Measurements from ENCODE around the gene CTXN1.
"Not testable (repeated sequence)": the region's sequence is repeated elsewhere in the genome, so short reads cannot be mapped to it uniquely, and the experiment has no call there.

The CTXN1 gene

GRCh38 chr19:7899751-7900378 is 26.1 kb downstream of the CTXN1 start:
- no peaks in the 10 kb centered on the region for H3K27me3 ChIP-seq (ENCODE audit: control insufficient read depth, insufficient read depth, low read length)
- peaks cover 2% of the 10 kb centered on the region for H3K4me1 ChIP-seq (ENCODE audit: control insufficient read depth, insufficient read depth, low read length)
- peaks cover 13% of the 10 kb centered on the region for H3K36me3 ChIP-seq (ENCODE audit: control insufficient read depth, insufficient read depth, low read length)
- H3K9ac ChIP-seq (ENCODE audit: low read depth, low read length) = no peak overlapping the region
- no peaks in the 10 kb centered on the region for H3K9me3 ChIP-seq (ENCODE audit: control insufficient read depth, insufficient read depth, low read length)
- no peak overlapping the region for H3K4me3 ChIP-seq (ENCODE audit: low read depth, low read length)

GRCh38 chr19:7898967-7899366 is 27.0 kb downstream of the CTXN1 start:
- no peaks in the 10 kb centered on the region for H3K27me3 ChIP-seq (ENCODE audit: control insufficient read depth, insufficient read depth, low read length)
- no peaks in the 10 kb centered on the region for H3K4me1 ChIP-seq (ENCODE audit: control insufficient read depth, insufficient read depth, low read length)
- no peak overlapping the region for H3K4me3 ChIP-seq (ENCODE audit: low read depth, low read length)
- peaks cover 13% of the 10 kb centered on the region for H3K36me3 ChIP-seq (ENCODE audit: control insufficient read depth, insufficient read depth, low read length)
- H3K9me3 ChIP-seq (ENCODE audit: control insufficient read depth, insufficient read depth, low read length) = no peaks in the 10 kb centered on the region
- no peak overlapping the region for H3K9ac ChIP-seq (ENCODE audit: low read depth, low read length)

- Histone ChIP-seq H3K36me3 (ENCODE audit: control insufficient read depth, insufficient read depth, low read length) (peaks cover 13% of the 10 kb centered on the region), H3K27me3 (ENCODE audit: control insufficient read depth, insufficient read depth, low read length) (no peaks in the 10 kb centered on the region), H3K9me3 (ENCODE audit: control insufficient read depth, insufficient read depth, low read length) (no peaks in the 10 kb centered on the region), H3K9ac (ENCODE audit: low read depth, low read length) (no peak overlapping the region), H3K4me3 (ENCODE audit: low read depth, low read length) (no peak overlapping the region), H3K4me1 (ENCODE audit: control insufficient read depth, insufficient read depth, low read length) (no peaks in the 10 kb centered on the region)
Measured at GRCh38 chr19:7897292-7897691, 28.6 kb downstream of the CTXN1 start.

- H3K36me3 ChIP-seq (ENCODE audit: control insufficient read depth, insufficient read depth, low read length) = peaks cover 12% of the 10 kb centered on the region
- H3K4me3 ChIP-seq (ENCODE audit: low read depth, low read length) = no peak overlapping the region
- no peaks in the 10 kb centered on the region for H3K27me3 ChIP-seq (ENCODE audit: control insufficient read depth, insufficient read depth, low read length)
- H3K4me1 ChIP-seq (ENCODE audit: control insufficient read depth, insufficient read depth, low read length) = no peaks in the 10 kb centered on the region
- no peaks in the 10 kb centered on the region for H3K9me3 ChIP-seq (ENCODE audit: control insufficient read depth, insufficient read depth, low read length)
- H3K9ac ChIP-seq (ENCODE audit: low read depth, low read length) = peak overlapping the region; percentile 12
Measured at GRCh38 chr19:7895565-7895964, 30.4 kb downstream of the CTXN1 start.

GRCh38 chr19:7894612-7895309 is 31.2 kb downstream of the CTXN1 start:
- peaks cover 4% of the 10 kb centered on the region for H3K36me3 ChIP-seq (ENCODE audit: control insufficient read depth, insufficient read depth, low read length)
- no peaks in the 10 kb centered on the region for H3K9me3 ChIP-seq (ENCODE audit: control insufficient read depth, insufficient read depth, low read length)
- H3K4me3 ChIP-seq (ENCODE audit: low read depth, low read length) = no peak overlapping the region
- H3K9ac ChIP-seq (ENCODE audit: low read depth, low read length) = no peak overlapping the region
- no peaks in the 10 kb centered on the region for H3K4me1 ChIP-seq (ENCODE audit: control insufficient read depth, insufficient read depth, low read length)
- no peaks in the 10 kb centered on the region for H3K27me3 ChIP-seq (ENCODE audit: control insufficient read depth, insufficient read depth, low read length)

GRCh38 chr19:7893362-7894101 is 32.4 kb downstream of the CTXN1 start:
- not testable (repeated sequence) for H3K27me3 ChIP-seq (ENCODE audit: control insufficient read depth, insufficient read depth, low read length); H3K9me3 ChIP-seq (ENCODE audit: control insufficient read depth, insufficient read depth, low read length); H3K9ac ChIP-seq (ENCODE audit: low read depth, low read length); H3K4me3 ChIP-seq (ENCODE audit: low read depth, low read length); H3K4me1 ChIP-seq (ENCODE audit: control insufficient read depth, insufficient read depth, low read length); H3K36me3 ChIP-seq (ENCODE audit: control insufficient read depth, insufficient read depth, low read length)

GRCh38 chr19:7888826-7889217 is 37.1 kb downstream of the CTXN1 start:
- Histone ChIP-seq H3K27me3 (ENCODE audit: control insufficient read depth, insufficient read depth, low read length) (peaks cover 3% of the 10 kb centered on the region), H3K9me3 (ENCODE audit: control insufficient read depth, insufficient read depth, low read length) (no peaks in the 10 kb centered on the region), H3K4me1 (ENCODE audit: control insufficient read depth, insufficient read depth, low read length) (peaks cover 6% of the 10 kb centered on the region), H3K4me3 (ENCODE audit: low read depth, low read length) (peak overlapping the region; percentile 58), H3K36me3 (ENCODE audit: control insufficient read depth, insufficient read depth, low read length) (no peaks in the 10 kb centered on the region), H3K9ac (ENCODE audit: low read depth, low read length) (peak overlapping the region; percentile 65)

- Histone ChIP-seq H3K4me3 (ENCODE audit: low read depth, low read length) (peak within 1 kb of the TSS; percentile 58), H3K9ac (ENCODE audit: low read depth, low read length) (peak within 1 kb of the TSS; percentile 65)
Measured at GRCh38 chr19:7888145-7888825, 37.6 kb downstream of the CTXN1 start, which contains the start of gene LRRC8E. LRRC8E (plus strand) TSS chr19:7888510; CDS start chr19:7895604, 7,094 bp downstream.

GRCh38 chr19:7887408-7888144 is 38.4 kb downstream of the CTXN1 start:
- Histone ChIP-seq H3K4me3 (ENCODE audit: low read depth, low read length) (peak overlapping the region; percentile 58), H3K9ac (ENCODE audit: low read depth, low read length) (no peak overlapping the region), H3K4me1 (ENCODE audit: control insufficient read depth, insufficient read depth, low read length) (peaks cover 6% of the 10 kb centered on the region), H3K9me3 (ENCODE audit: control insufficient read depth, insufficient read depth, low read length) (no peaks in the 10 kb centered on the region), H3K27me3 (ENCODE audit: control insufficient read depth, insufficient read depth, low read length) (peaks cover 3% of the 10 kb centered on the region), H3K36me3 (ENCODE audit: control insufficient read depth, insufficient read depth, low read length) (no peaks in the 10 kb centered on the region)

More at GRCh38 chr19:7888145-7888825, 37.6 kb downstream of the CTXN1 start, which contains the start of gene LRRC8E:
- Histone ChIP-seq H3K36me3 (ENCODE audit: control insufficient read depth, insufficient read depth, low read length) (no peaks in the 10 kb centered on the region), H3K9me3 (ENCODE audit: control insufficient read depth, insufficient read depth, low read length) (no peaks in the 10 kb centered on the region), H3K4me1 (ENCODE audit: control insufficient read depth, insufficient read depth, low read length) (peaks cover 6% of the 10 kb centered on the region), H3K27me3 (ENCODE audit: control insufficient read depth, insufficient read depth, low read length) (peaks cover 3% of the 10 kb centered on the region)

- Histone ChIP-seq H3K27me3 (ENCODE audit: control insufficient read depth, insufficient read depth, low read length) (peaks cover 3% of the 10 kb centered on the region), H3K9ac (ENCODE audit: low read depth, low read length) (no peak overlapping the region), H3K9me3 (ENCODE audit: control insufficient read depth, insufficient read depth, low read length) (no peaks in the 10 kb centered on the region), H3K36me3 (ENCODE audit: control insufficient read depth, insufficient read depth, low read length) (no peaks in the 10 kb centered on the region), H3K4me1 (ENCODE audit: control insufficient read depth, insufficient read depth, low read length) (peaks cover 6% of the 10 kb centered on the region), H3K4me3 (ENCODE audit: low read depth, low read length) (no peak overlapping the region)
Measured at GRCh38 chr19:7885818-7886217, 40.1 kb downstream of the CTXN1 start.

Data from iPS-15b (cell line).